EH (cell line): ENCODE results near the gene GREM1.

ENCODE experiments used
- DNase-seq: peaks from one replicate; pipeline ENCODE4 v3.0.0-alpha.2; 2015; ENCODE audit warnings: low read depth

The GREM1 gene

GRCh38 chr15:32694222-32694983, 23.4 kb upstream of the GREM1 start:
- no peak for DNase-seq

- peak; percentile 35 for DNase-seq
These were observed 18.9 kb upstream of the GREM1 start for GRCh38 chr15:32698773-32699390.

- DNase-seq: no peak
These were observed 17.2 kb upstream of the GREM1 start for GRCh38 chr15:32700501-32701150.

GRCh38 chr15:32701863-32702262, 15.9 kb upstream of the GREM1 start:
- peak; percentile 53 for DNase-seq

- DNase-seq: peak; percentile 94
These were observed 13.3 kb upstream of the GREM1 start for GRCh38 chr15:32704395-32704981.

GRCh38 chr15:32705446-32705845, 12.4 kb upstream of the GREM1 start:
- DNase-seq: no peak

GRCh38 chr15:32706704-32707103, 11.1 kb upstream of the GREM1 start:
- DNase-seq: peak; percentile 94

- no peak for DNase-seq
These were observed 10.4 kb upstream of the GREM1 start for GRCh38 chr15:32707436-32707835.

- no peak for DNase-seq
These were observed 8.3 kb upstream of the GREM1 start for GRCh38 chr15:32709295-32710033.

GRCh38 chr15:32715276-32715675, 2.5 kb upstream of the GREM1 start:
- peak; percentile 66 for DNase-seq

GRCh38 chr15:32716216-32716914, 1.4 kb upstream of the GREM1 start:
- no peak for DNase-seq

- no peak for DNase-seq
These were observed 834 bp upstream of the GREM1 start for GRCh38 chr15:32716915-32717425.

GRCh38 chr15:32718227-32718820, 520 bp downstream of the GREM1 start:
- peak; percentile 51 for DNase-seq

GRCh38 chr15:32718821-32719716, 1.3 kb downstream of the GREM1 start:
- peak; percentile 42 for DNase-seq

GRCh38 chr15:32721596-32721995, 3.8 kb downstream of the GREM1 start:
- DNase-seq: peak; percentile 68

GRCh38 chr15:32722136-32722535, 4.3 kb downstream of the GREM1 start:
- peak; percentile 55 for DNase-seq

GRCh38 chr15:32723171-32723948, 5.6 kb downstream of the GREM1 start:
- DNase-seq: no peak

- peak; percentile 55 for DNase-seq
These were observed 12.0 kb downstream of the GREM1 start for GRCh38 chr15:32729700-32730395.
